CD1c-positive myeloid dendritic cell (primary cell): ENCODE data around the gene AAR2.

Experiments used
- DNase-seq: peaks from one replicate; pipeline ENCODE4 v3.0.0-alpha.2; 2016; ENCODE audit errors: extremely low spot score

Gene AAR2

DNA sequence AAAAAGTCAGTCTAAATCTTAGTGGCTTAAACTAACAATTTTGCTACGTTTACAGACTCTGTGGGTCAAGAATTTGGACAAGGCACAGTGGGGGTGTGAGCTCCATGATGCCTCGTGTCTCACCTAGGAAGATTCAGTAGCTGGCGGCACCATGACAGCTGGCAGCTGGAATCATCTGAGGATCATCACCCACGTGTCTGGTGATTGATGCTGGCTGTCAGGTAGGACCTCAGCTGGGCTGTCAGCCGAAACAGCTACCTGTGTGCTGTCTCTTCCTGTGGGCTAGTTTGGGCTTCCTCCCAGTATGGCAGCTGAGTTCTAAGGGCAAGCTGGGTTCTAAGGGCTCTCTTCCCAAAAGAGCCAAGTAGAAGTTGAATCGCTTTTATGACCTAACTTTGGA lies 43.5 kb downstream of the AAR2 start:
- no peak for DNase-seq

GRCh38 chr20:36281785-36282380 lies 45.6 kb downstream of the AAR2 start:
- no peak for DNase-seq

DNA sequence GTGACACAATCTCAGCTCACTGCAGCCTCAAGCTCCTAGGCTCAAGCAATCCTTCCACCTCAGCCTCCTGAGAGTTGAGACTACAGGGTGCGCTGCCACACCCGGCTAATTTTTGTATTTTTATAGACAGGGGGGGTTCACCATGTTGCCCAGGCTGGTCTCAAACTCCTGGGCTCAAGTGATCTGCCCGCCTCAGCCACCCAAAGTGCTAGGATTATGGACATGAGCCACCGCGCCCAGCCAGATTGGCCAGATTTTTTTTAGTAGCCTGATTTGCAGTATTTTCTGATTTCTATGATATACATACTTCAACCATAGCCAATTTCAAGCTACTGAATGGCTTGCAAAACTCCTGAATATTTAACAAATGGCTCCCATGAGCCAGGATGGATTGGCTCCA lies 48.5 kb downstream of the AAR2 start:
- no peak for DNase-seq

DNA sequence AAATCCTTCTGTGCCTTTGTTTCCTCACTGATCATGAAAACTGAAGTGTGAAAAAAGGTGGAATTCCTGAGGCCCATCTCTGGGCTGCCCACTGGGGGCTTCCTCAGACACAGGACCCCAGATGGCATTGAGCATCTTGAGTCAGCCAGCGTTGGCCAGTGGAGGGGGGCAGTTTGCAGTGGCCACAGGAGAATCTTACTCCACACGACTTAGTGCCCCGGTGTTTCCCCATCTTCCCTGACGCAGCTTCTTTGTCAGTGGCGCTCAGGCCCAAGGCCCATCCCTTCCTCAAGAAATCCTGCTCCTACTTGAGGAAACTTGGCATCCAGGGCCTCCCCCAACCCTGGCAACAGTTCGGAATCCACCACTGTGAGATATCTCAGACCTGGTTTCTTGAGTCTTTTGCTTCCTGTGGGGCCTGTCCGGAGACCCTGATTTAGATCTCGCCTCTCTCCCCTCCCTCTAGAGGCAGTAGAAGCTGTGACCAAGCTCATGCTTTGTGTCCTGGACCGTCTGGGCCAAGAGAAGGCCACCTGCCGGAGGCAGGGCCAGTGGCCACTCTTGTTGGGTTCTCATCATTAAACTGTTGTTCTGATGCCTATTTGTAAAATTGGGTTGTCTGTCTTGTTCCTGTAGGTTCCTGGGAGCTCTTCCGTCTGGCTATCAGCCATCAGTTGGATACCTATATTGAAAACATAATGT lies 49.6 kb downstream of the AAR2 start:
- no peak for DNase-seq

DNA sequence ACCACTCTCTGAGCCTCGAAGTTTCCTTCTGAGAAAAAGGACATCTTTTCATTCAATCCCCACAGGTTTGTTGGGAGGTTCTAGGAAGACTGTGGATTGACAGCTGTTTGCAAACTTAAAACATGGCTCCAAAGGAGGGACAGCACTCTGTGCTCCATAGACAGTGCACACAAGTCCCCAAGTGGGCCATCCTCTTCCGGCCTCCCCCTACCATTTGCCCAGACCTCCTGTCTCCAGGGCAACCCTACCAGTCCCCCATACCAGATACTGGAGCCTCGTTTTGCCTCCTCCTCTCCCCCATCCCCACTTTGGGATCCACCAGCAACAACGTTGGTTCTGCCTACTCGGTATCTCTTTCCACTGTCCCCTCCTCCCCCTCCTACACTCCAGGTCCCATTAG lies 61.4 kb downstream of the AAR2 start:
- DNase-seq: no peak

GRCh38 chr20:36298061-36298460 lies 61.8 kb downstream of the AAR2 start:
- no peak for DNase-seq

- DNase-seq: no peak
These were observed 62.6 kb downstream of the AAR2 start for GRCh38 chr20:36298795-36299339.

- DNase-seq: no peak
These were observed 63.2 kb downstream of the AAR2 start for GRCh38 chr20:36299459-36299858.

GRCh38 chr20:36301359-36302119 lies 65.3 kb downstream of the AAR2 start:
- no peak for DNase-seq

- no peak for DNase-seq
These were observed 66.8 kb downstream of the AAR2 start for GRCh38 chr20:36303020-36303595.

DNA sequence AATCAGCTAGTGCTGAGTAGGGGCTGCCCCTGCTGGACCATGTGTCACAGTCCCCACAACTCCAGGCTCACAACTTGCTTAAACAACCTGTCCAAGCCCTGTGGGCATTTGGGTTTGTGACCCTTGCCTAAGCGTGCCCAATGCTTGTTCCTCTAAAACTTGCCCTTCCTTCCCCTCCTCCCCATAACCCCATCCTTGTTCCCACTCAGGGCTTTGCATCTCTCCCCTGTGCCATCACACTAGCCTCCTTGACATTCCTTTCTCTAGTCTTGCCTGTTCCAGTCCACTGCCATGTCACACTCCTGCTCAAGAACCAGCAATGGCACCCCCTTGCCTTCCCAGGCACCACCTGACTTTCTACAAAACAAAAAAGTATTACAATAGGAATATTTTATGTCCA lies 67.6 kb downstream of the AAR2 start:
- DNase-seq: no peak

- DNase-seq: no peak
These were observed 68.7 kb downstream of the AAR2 start for GRCh38 chr20:36304786-36305495.

GRCh38 chr20:36305602-36306551 lies 69.6 kb downstream of the AAR2 start, which contains the start of gene DLGAP4:
TSS of gene DLGAP4 (plus strand) at chr20:36306339. CDS start at chr20:36431718, 125,379 bp downstream.
- no peak for DNase-seq
